Globus pallidus (tissue), 1 donor: Measurements from ENCODE around the gene CSNK1G2.

Experiments
- DNase-seq: peaks from one replicate; pipeline ENCODE4 v3.0.0-alpha.2; 2015; ENCODE audit warnings: low spot score

The CSNK1G2 gene

GRCh38 chr19:2018752-2019151 is 77.8 kb downstream of the CSNK1G2 start:
- no peak for DNase-seq

- DNase-seq: no peak
These were observed 80.6 kb downstream of the CSNK1G2 start for GRCh38 chr19:2021453-2022140.

- DNase-seq: no peak
These were observed 81.3 kb downstream of the CSNK1G2 start for GRCh38 chr19:2022289-2022688.

- no peak for DNase-seq
These were observed 85.8 kb downstream of the CSNK1G2 start for GRCh38 chr19:2026770-2027169.

GRCh38 chr19:2027361-2027760 is 86.4 kb downstream of the CSNK1G2 start:
- no peak for DNase-seq
